ENCODE results near the gene HIF1A.

DNA sequence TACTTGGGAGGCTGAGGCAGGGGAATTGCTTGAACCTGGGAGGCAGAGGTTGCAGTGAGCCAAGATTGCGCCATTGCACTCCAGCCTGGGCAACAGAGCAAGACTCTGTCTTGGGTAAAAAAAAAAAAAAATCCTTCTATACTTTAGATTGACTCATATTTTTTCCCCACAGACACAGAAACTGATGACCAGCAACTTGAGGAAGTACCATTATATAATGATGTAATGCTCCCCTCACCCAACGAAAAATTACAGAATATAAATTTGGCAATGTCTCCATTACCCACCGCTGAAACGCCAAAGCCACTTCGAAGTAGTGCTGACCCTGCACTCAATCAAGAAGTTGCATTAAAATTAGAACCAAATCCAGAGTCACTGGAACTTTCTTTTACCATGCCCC lies 42.6 kb downstream of the HIF1A start:
- TF ChIP-seq, protein P1, sequence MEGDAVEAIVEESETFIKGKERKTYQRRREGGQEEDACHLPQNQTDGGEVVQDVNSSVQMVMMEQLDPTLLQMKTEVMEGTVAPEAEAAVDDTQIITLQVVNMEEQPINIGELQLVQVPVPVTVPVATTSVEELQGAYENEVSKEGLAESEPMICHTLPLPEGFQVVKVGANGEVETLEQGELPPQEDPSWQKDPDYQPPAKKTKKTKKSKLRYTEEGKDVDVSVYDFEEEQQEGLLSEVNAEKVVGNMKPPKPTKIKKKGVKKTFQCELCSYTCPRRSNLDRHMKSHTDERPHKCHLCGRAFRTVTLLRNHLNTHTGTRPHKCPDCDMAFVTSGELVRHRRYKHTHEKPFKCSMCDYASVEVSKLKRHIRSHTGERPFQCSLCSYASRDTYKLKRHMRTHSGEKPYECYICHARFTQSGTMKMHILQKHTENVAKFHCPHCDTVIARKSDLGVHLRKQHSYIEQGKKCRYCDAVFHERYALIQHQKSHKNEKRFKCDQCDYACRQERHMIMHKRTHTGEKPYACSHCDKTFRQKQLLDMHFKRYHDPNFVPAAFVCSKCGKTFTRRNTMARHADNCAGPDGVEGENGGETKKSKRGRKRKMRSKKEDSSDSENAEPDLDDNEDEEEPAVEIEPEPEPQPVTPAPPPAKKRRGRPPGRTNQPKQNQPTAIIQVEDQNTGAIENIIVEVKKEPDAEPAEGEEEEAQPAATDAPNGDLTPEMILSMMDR (IDR thresholded peaks at IDR 0.05; ENCODE audit: low read depth, low read length), result no peak
- no peak for TF ChIP-seq EZH2phosphoT487 (IDR thresholded peaks at IDR 0.05; ENCODE audit: low read depth)

Measured in OCI-LY3 (cell line).